Uterus (tissue), 4 donors: Measurements from ENCODE around the gene EXOC4. TPM values are rescaled to one million over a fixed set of nuclear protein-coding genes. Genes with fewer than 3 reads are reported as not detected.

Experiments used
- DNase-seq, 2 donors: peaks; one replicate each; pipeline ENCODE4 v3.0.0-alpha.2; 2019 to 2020
- H3K27ac ChIP-seq, 2 donors: fragments of 200-600 bp; sonication (generic); 1 replicate in 1 of 2; 2 replicates in 1 of 2; pipeline ENCODE4 v1.5.1; 2016 to 2018
- H3K27me3 ChIP-seq, 2 donors: fragments of 200-600 bp; sonication (generic); one replicate each; pipeline ENCODE4 v1.5.1; 2018 to 2019; ENCODE audit warnings: control low read depth in 1 of 2
- H3K36me3 ChIP-seq, 2 donors: fragments of 200-600 bp; sonication (generic); one replicate each; pipeline ENCODE4 v1.5.1; 2019; ENCODE audit warnings: control low read depth in 1 of 2
- H3K4me1 ChIP-seq, 2 donors: fragments of 200-600 bp; sonication (generic); one replicate each; pipeline ENCODE4 v1.5.1; 2018 to 2019; ENCODE audit warnings: control low read depth in 1 of 2
- H3K4me3 ChIP-seq, 2 donors: fragments of 200-600 bp; sonication (generic); 1 replicate in 1 of 2; 2 replicates in 1 of 2; pipeline ENCODE4 v1.5.1; 2018 to 2019; ENCODE audit warnings: mild to moderate bottlenecking in 1 of 2
- H3K9me3 ChIP-seq, 2 donors: fragments of 200-600 bp; sonication (generic); one replicate each; pipeline ENCODE4 v1.5.1; 2019; ENCODE audit warnings: control low read depth in 1 of 2
- POLR2A ChIP-seq, 2 donors: fragments of 450-650 bp; IDR thresholded peaks; one replicate each; pipeline ENCODE4 v1.6.1; 2016; ENCODE audit warnings: antibody characterized with exemption in 2 of 2, mild to moderate bottlenecking in 1 of 2, moderate library complexity in 1 of 2
- intact Hi-C: fragments of 100-400 bp; cut with DNase I; formaldehyde crosslinking; loops from one replicate; pipeline ENCODE4 v1.15.1; 2023; ENCODE audit warnings: low total_unique reads
- total RNA-seq, 4 donors: library from RNA; depleted of rRNA in 3 of 4; stranded (reverse); fragments of >200 nt in 3 of 4; gene quantifications; one replicate each; pipeline versions ENCODE4 v1.1.0 to v1.2.4, GENCODE V29; 2014 to 2023
- TF ChIP-seq, protein P1 (sequence below), 4 experiments: fragments of 200-600 bp in 2 of 4; fragments of 450-650 bp in 2 of 4; sonication (generic) in 2 of 4; IDR thresholded peaks; one replicate each; pipeline ENCODE4 v1.5.1; 2016 to 2019; ENCODE audit warnings: antibody characterized with exemption in 4 of 4, mild to moderate bottlenecking in 2 of 4, moderate library complexity in 1 of 4
- donor health status: DM: yes; HTN: yes; CAD: no.

Gene EXOC4
- total RNA-seq, 4 donors from 2014 or later = 27.2 to 126 (median 65.4) TPM

DNA sequence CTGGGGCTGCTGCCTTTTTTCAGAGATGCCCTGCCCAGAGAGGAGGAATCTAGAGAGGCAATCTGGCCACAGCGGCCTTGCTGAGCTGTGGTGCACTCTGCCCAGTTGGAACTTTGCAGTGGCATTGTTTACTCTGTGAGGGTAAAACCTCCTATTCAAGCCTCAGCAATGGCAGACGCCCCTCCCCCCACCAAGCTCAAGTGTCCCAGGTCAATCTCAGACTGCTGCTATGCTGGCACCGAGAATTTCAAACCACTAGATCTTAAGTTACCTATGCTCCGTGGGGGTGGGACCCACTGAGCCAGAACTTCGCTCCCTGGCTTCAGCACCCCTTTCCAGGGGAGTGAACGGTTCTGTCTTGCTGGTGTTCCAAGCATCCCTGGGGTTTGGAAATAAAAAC, 77.2 kb downstream of the EXOC4 start:
- DNase-seq = no peak

DNA sequence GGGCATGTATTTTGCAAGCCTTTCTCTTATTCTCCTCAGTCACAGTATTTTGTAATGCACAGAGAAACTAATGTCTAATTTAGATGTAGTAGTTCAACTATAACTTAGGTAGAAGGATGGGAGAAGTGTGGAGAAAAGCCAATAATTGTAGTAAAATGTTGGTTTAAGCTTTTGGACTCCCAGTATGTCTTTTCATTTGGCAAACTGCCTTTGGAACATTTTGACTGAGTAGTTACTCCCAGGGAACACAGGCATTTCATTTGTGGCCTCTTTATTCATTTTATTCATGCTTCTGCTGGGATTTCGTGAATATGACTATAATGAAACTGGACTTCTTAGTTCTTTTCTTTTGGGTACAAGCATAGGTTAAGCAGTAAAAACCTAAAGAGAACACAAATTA, 79.0 kb downstream of the EXOC4 start:
- H3K9me3 ChIP-seq = no peaks in the 10 kb centered on the region
- intact Hi-C loops = no loop called here
- DNase-seq = no peak
- H3K36me3 ChIP-seq = no peaks in the 10 kb centered on the region
- no peaks in the 10 kb centered on the region for H3K27me3 ChIP-seq
- no peak overlapping the region for H3K4me3 ChIP-seq
- H3K4me1 ChIP-seq = no peaks in the 10 kb centered on the region
- TF ChIP-seq, protein P1, sequence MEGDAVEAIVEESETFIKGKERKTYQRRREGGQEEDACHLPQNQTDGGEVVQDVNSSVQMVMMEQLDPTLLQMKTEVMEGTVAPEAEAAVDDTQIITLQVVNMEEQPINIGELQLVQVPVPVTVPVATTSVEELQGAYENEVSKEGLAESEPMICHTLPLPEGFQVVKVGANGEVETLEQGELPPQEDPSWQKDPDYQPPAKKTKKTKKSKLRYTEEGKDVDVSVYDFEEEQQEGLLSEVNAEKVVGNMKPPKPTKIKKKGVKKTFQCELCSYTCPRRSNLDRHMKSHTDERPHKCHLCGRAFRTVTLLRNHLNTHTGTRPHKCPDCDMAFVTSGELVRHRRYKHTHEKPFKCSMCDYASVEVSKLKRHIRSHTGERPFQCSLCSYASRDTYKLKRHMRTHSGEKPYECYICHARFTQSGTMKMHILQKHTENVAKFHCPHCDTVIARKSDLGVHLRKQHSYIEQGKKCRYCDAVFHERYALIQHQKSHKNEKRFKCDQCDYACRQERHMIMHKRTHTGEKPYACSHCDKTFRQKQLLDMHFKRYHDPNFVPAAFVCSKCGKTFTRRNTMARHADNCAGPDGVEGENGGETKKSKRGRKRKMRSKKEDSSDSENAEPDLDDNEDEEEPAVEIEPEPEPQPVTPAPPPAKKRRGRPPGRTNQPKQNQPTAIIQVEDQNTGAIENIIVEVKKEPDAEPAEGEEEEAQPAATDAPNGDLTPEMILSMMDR (IDR thresholded peaks at IDR 0.05) = no peak
- TF ChIP-seq POLR2A (IDR thresholded peaks at IDR 0.05) = no peak
- no peak overlapping the region for H3K27ac ChIP-seq

More for the DNA sequence above, 77.2 kb downstream of the EXOC4 start:
- H3K4me1 ChIP-seq = no peaks in the 10 kb centered on the region
- no peaks in the 10 kb centered on the region for H3K9me3 ChIP-seq
- H3K4me3 ChIP-seq = no peak overlapping the region
- H3K27ac ChIP-seq = no peak overlapping the region
- no peak for TF ChIP-seq POLR2A (IDR thresholded peaks at IDR 0.05)
- TF ChIP-seq, protein P1 (IDR thresholded peaks at IDR 0.05) = no peak
- no peaks in the 10 kb centered on the region for H3K27me3 ChIP-seq
- intact Hi-C loops = no loop called here
- H3K36me3 ChIP-seq = no peaks in the 10 kb centered on the region

DNA sequence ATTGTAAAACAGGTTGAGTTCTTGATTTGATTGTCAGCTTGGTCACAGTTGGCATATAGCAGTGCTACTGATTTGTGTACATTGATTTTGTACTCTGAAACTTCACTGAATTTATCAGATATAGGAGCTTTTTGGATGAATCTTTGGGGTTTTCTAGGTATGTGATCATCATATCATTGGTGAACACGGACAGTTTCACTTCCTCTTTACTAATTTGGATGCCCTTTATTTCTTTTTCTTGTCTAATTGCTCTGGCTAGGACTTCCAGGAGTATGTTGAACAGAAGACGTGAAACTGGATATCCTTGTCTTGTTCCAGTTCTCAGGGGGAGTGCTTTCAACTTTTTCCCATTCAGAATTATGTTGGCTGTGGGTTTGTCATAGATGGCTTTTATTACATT, 86.9 kb downstream of the EXOC4 start:
- Histone ChIP-seq H3K36me3 (no peaks in the 10 kb centered on the region), H3K27ac (no peak overlapping the region), H3K27me3 (no peaks in the 10 kb centered on the region), H3K9me3 (peaks cover 0 to 27% of the 10 kb centered on the region in 2 donors), H3K4me1 (no peaks in the 10 kb centered on the region), H3K4me3 (no peak overlapping the region)
- DNase-seq = no peak
- TF ChIP-seq POLR2A (IDR thresholded peaks at IDR 0.05) = no peak
- TF ChIP-seq, protein P1 (IDR thresholded peaks at IDR 0.05) = no peak
- intact Hi-C loops = no loop called here

DNA sequence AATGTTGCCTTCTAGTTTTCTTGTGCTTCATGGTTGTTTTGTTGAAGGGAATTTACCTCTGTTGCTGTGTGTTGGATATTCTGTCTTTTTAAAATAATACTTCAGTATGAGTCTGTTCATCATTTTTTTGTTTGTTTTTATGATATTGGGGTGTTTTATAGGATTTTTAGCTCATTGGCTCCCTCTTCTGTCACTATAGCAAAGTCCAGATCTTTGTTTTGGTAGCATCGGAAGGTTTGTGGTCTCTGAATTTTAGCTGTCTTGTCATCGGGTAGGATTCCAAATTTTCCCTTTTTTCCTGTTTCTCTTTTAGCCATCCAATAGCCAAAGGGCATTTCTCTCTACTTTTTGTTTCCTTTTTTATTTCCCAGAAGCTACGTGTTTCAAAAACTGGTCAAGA, 91.4 kb downstream of the EXOC4 start:
- Histone ChIP-seq H3K36me3 (no peaks in the 10 kb centered on the region), H3K4me3 (no peak overlapping the region), H3K4me1 (no peaks in the 10 kb centered on the region), H3K9me3 (peaks cover 0 to 22% of the 10 kb centered on the region in 2 donors), H3K27me3 (no peaks in the 10 kb centered on the region), H3K27ac (no peak overlapping the region)
- intact Hi-C loops = no loop called here
- no peak for DNase-seq
- TF ChIP-seq POLR2A (IDR thresholded peaks at IDR 0.05) = no peak
- TF ChIP-seq, protein P1 (IDR thresholded peaks at IDR 0.05) = no peak

DNA sequence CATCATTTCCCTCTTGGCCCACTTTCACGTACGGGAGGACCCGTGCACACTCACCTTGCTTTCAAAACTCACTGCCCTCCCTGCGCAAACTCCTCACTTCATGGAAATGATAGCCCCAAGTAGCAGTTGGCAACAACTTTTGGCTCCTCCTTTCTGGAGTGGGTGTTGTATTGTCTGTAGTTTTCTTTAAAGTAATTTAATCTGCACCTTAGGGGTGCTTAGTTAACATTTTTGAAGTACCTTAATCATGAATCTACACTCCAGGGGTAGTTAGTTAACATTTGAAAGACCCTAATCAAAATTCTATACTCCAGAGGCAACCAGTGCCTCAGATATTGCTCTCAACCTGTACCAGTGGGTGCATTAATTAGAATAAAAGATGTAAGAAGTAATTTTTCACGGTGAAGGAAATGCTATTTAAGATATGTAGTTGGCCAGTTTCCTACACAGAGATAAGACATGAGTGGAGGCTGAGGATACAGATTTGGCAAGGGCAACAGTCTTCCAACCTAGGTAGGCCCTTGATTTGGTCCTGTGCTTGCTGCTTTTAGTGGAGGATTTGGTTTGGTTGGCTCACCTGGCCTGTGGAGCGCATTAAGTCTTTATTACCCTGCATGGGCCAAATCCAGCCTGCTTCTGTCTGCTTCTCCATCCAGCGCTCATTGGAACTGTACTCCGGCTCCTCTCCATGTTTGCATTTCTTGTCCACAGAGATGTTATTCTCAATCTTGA, 93.0 kb downstream of the EXOC4 start:
- intact Hi-C loops = no loop called here
- Histone ChIP-seq H3K27me3 (no peaks in the 10 kb centered on the region), H3K36me3 (no peaks in the 10 kb centered on the region), H3K27ac (no peak overlapping the region), H3K4me3 (no peak overlapping the region), H3K4me1 (no peaks in the 10 kb centered on the region), H3K9me3 (peaks cover 0 to 11% of the 10 kb centered on the region in 2 donors)
- no peak for DNase-seq
- TF ChIP-seq, protein P1 (IDR thresholded peaks at IDR 0.05) = no peak
- no peak for TF ChIP-seq POLR2A (IDR thresholded peaks at IDR 0.05)
